H1 (cell line): ENCODE data around the gene CABCOCO1. TPM values are rescaled to one million over a fixed set of nuclear protein-coding genes. Genes with fewer than 3 reads are reported as not detected.

ENCODE experiments used
- CBX8 ChIP-seq: fragments of 300-800, 300-1000 bp; sonication (generic); IDR thresholded peaks from 2 replicates; pipeline ENCODE4 v1.7.1; 2016; ENCODE audit warnings: low read depth, low read length, borderline replicate concordance
- CEBPB ChIP-seq: IDR thresholded peaks from 2 replicates; pipeline ENCODE4 v1.6.1; 2012; ENCODE audit warnings: low read depth, low read length
- CHD2 ChIP-seq: IDR thresholded peaks from 2 replicates; pipeline ENCODE4 v1.6.1; 2012; ENCODE audit warnings: low read length, improper control_type of control experiment
- E2F6 ChIP-seq: IDR thresholded peaks from 2 replicates; pipeline ENCODE4 v1.6.1; 2012; ENCODE audit warnings: inconsistent platforms
- EGR1 ChIP-seq: IDR thresholded peaks from 2 replicates; pipeline ENCODE4 v1.6.1; 2011; ENCODE audit warnings: low read depth, low read length, borderline replicate concordance
- JUN ChIP-seq: IDR thresholded peaks from 2 replicates; pipeline ENCODE4 v1.6.1; 2011; ENCODE audit warnings: low read depth, mild to moderate bottlenecking, improper control_type of control experiment, low read length
- MAFK ChIP-seq: IDR thresholded peaks from 2 replicates; pipeline ENCODE4 v1.6.1; 2012; ENCODE audit warnings: low read depth, mild to moderate bottlenecking, improper control_type of control experiment, low read length
- POLR2A ChIP-seq, 2 experiments: IDR thresholded peaks; 1 replicate in 1 of 2; 2 replicates in 1 of 2; pipeline ENCODE4 v1.6.1; 2011; ENCODE audit warnings: low read depth in 2 of 2, low read length in 2 of 2, mild to moderate bottlenecking in 2 of 2; ENCODE audit errors: control extremely low read depth in 1 of 2
- POU5F1 ChIP-seq: IDR thresholded peaks from 2 replicates; pipeline ENCODE4 v1.6.1; 2011; ENCODE audit warnings: low read depth, mild to moderate bottlenecking, low read length, moderate library complexity
- RFX5 ChIP-seq: IDR thresholded peaks from 2 replicates; pipeline ENCODE4 v1.6.1; 2011; ENCODE audit warnings: low read depth, low read length, improper control_type of control experiment, borderline replicate concordance
- SP2 ChIP-seq: IDR thresholded peaks from 2 replicates; pipeline ENCODE4 v1.6.1; 2012; ENCODE audit warnings: mild to moderate bottlenecking, low read length, inconsistent platforms
- SP4 ChIP-seq: IDR thresholded peaks from 2 replicates; pipeline ENCODE4 v1.6.1; 2012; ENCODE audit warnings: low read length, inconsistent platforms
- polyA plus RNA-seq, 7 experiments: library from polyadenylated mRNA; depleted of rRNA in 3 of 7; stranded (reverse) in 5 of 7; unstranded in 2 of 7; fragments of >200 nt in 5 of 7; fragments of 200-250 nt in 2 of 7; gene quantifications; 1 replicate in 5 of 7; 2 replicates in 1 of 7; 4 replicates in 1 of 7; pipeline versions ENCODE4 v1.2.1 to v1.2.3, GENCODE V29; 2011 to 2013; ENCODE audit warnings: missing spikeins in 2 of 7, mixed read lengths in 2 of 7
- total RNA-seq: library from RNA; stranded (reverse); fragmentation: NEBNext Ultra II Directional; extraction: Animal tissue kit (Norgen Biotek cat#: 25700); gene quantifications from 2 replicates; pipeline ENCODE4 v1.2.1, GENCODE V29; 2021
- TF ChIP-seq, protein P1 (sequence below): fragments of 300-600 bp; sonication (generic); IDR thresholded peaks from 2 replicates; pipeline ENCODE4 v1.7.1; 2012; ENCODE audit warnings: low read length, moderate library complexity, mild to moderate bottlenecking, inconsistent platforms; ENCODE audit not compliant: insufficient replicate concordance

CABCOCO1 gene
- total and polyA plus RNA-seq, 2 of the 8 experiments (the other 6 are each of a cell fraction or from before 2014, with no cell fraction given), result not detected

DNA sequence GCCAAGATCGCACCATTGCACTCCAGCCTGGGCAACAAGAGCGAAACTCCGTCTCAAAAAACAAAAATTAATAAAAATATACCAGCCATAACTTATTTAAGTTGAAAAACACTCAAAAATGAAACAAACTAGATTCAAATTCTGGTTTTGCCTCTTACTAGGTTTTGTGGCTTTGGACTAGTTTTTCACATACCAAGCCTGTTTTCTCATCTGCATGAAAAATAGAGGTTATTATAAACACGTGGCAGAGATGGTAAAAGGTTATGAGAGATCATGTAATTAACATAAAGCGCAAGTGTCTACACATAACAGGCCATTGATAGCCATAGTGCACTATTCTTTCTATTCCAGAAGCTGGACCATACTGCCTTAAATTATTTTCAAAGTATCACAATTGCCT, 35.5 kb upstream of the CABCOCO1 start (continued):
- TF ChIP-seq, protein P1, sequence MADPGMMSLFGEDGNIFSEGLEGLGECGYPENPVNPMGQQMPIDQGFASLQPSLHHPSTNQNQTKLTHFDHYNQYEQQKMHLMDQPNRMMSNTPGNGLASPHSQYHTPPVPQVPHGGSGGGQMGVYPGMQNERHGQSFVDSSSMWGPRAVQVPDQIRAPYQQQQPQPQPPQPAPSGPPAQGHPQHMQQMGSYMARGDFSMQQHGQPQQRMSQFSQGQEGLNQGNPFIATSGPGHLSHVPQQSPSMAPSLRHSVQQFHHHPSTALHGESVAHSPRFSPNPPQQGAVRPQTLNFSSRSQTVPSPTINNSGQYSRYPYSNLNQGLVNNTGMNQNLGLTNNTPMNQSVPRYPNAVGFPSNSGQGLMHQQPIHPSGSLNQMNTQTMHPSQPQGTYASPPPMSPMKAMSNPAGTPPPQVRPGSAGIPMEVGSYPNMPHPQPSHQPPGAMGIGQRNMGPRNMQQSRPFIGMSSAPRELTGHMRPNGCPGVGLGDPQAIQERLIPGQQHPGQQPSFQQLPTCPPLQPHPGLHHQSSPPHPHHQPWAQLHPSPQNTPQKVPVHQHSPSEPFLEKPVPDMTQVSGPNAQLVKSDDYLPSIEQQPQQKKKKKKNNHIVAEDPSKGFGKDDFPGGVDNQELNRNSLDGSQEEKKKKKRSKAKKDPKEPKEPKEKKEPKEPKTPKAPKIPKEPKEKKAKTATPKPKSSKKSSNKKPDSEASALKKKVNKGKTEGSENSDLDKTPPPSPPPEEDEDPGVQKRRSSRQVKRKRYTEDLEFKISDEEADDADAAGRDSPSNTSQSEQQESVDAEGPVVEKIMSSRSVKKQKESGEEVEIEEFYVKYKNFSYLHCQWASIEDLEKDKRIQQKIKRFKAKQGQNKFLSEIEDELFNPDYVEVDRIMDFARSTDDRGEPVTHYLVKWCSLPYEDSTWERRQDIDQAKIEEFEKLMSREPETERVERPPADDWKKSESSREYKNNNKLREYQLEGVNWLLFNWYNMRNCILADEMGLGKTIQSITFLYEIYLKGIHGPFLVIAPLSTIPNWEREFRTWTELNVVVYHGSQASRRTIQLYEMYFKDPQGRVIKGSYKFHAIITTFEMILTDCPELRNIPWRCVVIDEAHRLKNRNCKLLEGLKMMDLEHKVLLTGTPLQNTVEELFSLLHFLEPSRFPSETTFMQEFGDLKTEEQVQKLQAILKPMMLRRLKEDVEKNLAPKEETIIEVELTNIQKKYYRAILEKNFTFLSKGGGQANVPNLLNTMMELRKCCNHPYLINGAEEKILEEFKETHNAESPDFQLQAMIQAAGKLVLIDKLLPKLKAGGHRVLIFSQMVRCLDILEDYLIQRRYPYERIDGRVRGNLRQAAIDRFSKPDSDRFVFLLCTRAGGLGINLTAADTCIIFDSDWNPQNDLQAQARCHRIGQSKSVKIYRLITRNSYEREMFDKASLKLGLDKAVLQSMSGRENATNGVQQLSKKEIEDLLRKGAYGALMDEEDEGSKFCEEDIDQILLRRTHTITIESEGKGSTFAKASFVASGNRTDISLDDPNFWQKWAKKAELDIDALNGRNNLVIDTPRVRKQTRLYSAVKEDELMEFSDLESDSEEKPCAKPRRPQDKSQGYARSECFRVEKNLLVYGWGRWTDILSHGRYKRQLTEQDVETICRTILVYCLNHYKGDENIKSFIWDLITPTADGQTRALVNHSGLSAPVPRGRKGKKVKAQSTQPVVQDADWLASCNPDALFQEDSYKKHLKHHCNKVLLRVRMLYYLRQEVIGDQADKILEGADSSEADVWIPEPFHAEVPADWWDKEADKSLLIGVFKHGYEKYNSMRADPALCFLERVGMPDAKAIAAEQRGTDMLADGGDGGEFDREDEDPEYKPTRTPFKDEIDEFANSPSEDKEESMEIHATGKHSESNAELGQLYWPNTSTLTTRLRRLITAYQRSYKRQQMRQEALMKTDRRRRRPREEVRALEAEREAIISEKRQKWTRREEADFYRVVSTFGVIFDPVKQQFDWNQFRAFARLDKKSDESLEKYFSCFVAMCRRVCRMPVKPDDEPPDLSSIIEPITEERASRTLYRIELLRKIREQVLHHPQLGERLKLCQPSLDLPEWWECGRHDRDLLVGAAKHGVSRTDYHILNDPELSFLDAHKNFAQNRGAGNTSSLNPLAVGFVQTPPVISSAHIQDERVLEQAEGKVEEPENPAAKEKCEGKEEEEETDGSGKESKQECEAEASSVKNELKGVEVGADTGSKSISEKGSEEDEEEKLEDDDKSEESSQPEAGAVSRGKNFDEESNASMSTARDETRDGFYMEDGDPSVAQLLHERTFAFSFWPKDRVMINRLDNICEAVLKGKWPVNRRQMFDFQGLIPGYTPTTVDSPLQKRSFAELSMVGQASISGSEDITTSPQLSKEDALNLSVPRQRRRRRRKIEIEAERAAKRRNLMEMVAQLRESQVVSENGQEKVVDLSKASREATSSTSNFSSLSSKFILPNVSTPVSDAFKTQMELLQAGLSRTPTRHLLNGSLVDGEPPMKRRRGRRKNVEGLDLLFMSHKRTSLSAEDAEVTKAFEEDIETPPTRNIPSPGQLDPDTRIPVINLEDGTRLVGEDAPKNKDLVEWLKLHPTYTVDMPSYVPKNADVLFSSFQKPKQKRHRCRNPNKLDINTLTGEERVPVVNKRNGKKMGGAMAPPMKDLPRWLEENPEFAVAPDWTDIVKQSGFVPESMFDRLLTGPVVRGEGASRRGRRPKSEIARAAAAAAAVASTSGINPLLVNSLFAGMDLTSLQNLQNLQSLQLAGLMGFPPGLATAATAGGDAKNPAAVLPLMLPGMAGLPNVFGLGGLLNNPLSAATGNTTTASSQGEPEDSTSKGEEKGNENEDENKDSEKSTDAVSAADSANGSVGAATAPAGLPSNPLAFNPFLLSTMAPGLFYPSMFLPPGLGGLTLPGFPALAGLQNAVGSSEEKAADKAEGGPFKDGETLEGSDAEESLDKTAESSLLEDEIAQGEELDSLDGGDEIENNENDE, result no peak
- TF ChIP-seq E2F6 (no peak), MAFK (no peak), POU5F1 (no peak), SP4 (no peak), RFX5 (no peak), JUN (no peak), EGR1 (no peak), CEBPB (no peak), CBX8 (no peak), SP2 (no peak), CHD2 (no peak), POLR2A (IDR thresholded peaks at IDR 0.05; ENCODE audit: control extremely low read depth in 1 of 2, low read depth in 2 of 2, low read length in 2 of 2) (no peak)
